Upper lobe of left lung (tissue), 6 donors: Measurements from ENCODE around the gene EPB41L4B. TPM values are rescaled to one million over a fixed set of nuclear protein-coding genes. Genes with fewer than 3 reads are reported as not detected.
A peak's percentile ranks its signal among the peaks of the same experiment; 100 is the strongest.

ENCODE experiments used
- ATAC-seq, 2 donors: fragments of 200-7000 bp; cut with Tn5 transposase; one replicate each; pipeline ENCODE4 v1.9.1; 2022; ENCODE audit warnings: mild to moderate bottlenecking in 2 of 2, moderate library complexity in 2 of 2; ENCODE audit not compliant: low FRiP score in 2 of 2
- DNase-seq, 2 donors: peaks; one replicate each; pipeline ENCODE4 v3.0.0-alpha.2; 2019 to 2020
- H3K27ac ChIP-seq, 4 donors: fragments of 200-600 bp; sonication (generic); one replicate each; pipeline ENCODE4 v1.5.1; 2016 to 2019
- H3K27me3 ChIP-seq, 4 donors: fragments of 200-600 bp; sonication (generic); one replicate each; pipeline ENCODE4 v1.5.1; 2017 to 2019
- H3K36me3 ChIP-seq, 4 donors: fragments of 200-600 bp; sonication (generic); one replicate each; pipeline ENCODE4 v1.5.1; 2016 to 2019
- H3K4me1 ChIP-seq, 4 donors: fragments of 200-600 bp; sonication (generic); one replicate each; pipeline ENCODE4 v1.5.1; 2018 to 2019
- H3K4me3 ChIP-seq, 4 donors: fragments of 200-600 bp; sonication (generic); one replicate each; pipeline ENCODE4 v1.5.1; 2017 to 2019; ENCODE audit warnings: mild to moderate bottlenecking in 2 of 4, moderate library complexity in 1 of 4
- H3K9me3 ChIP-seq, 4 donors: fragments of 200-600 bp; sonication (generic); one replicate each; pipeline ENCODE4 v1.5.1; 2018 to 2019
- CTCF ChIP-seq, 6 experiments: fragments of 450-650 bp in 4 of 6; fragments of 200-600 bp in 2 of 6; sonication (generic) in 2 of 6; IDR thresholded peaks; one replicate each; pipeline ENCODE4 v1.5.1; 2016 to 2019; ENCODE audit warnings: antibody characterized with exemption in 6 of 6
- EP300 ChIP-seq, 4 donors: sonication (generic); formaldehyde crosslinking; IDR thresholded peaks; one replicate each; pipeline ENCODE4 v1.5.1; 2017; ENCODE audit warnings: antibody characterized with exemption in 4 of 4, control low read depth in 2 of 4
- POLR2A ChIP-seq, 4 donors: fragments of 450-650 bp; IDR thresholded peaks; one replicate each; pipeline ENCODE4 v1.5.1; 2016 to 2017; ENCODE audit warnings: antibody characterized with exemption in 4 of 4, mild to moderate bottlenecking in 2 of 4
- POLR2AphosphoS5 ChIP-seq, 2 donors: sonication (generic); formaldehyde crosslinking; IDR thresholded peaks; one replicate each; pipeline ENCODE4 v1.5.1; 2017; ENCODE audit warnings: antibody characterized with exemption in 2 of 2
- WGBS, 2 donors: methylation state at CpG; one replicate each; pipeline ENCODE4 v1.1.5; 2017 to 2018; 5-methylcytosine and 5-hydroxymethylcytosine counted together
- total RNA-seq, 6 donors: library from RNA; depleted of rRNA in 4 of 6; stranded (reverse); fragments of >200 nt in 4 of 6; gene quantifications; one replicate each; pipeline versions ENCODE4 v1.1.0 to v1.2.1, GENCODE V29; 2016 to 2021
- donor health status: DM: no; HTN: no; CAD: no; lungs with moderate emphysema.
- donor health status: DM: no; HTN: yes; CAD: no; lungs with severe emphysema.

Gene EPB41L4B
- total RNA-seq, 6 donors from 2014 or later, result 8.3 to 28.0 (median 10.9) TPM

- peak in 1 of 2 donors; percentile 41 for ATAC-seq
- Histone ChIP-seq H3K36me3 (no peaks in the 10 kb centered on the region), H3K27me3 (no peaks in the 10 kb centered on the region), H3K4me1 (no peaks in the 10 kb centered on the region), H3K27ac (no peak overlapping the region), H3K4me3 (no peak overlapping the region), H3K9me3 (no peaks in the 10 kb centered on the region)
- TF ChIP-seq EP300 (IDR thresholded peaks at IDR 0.05) (no peak), CTCF (IDR thresholded peaks at IDR 0.05) (no peak)
- 74 to 90% methylated on average over 5 of the region's 5 CpGs for WGBS, 2 donors
- no peak for DNase-seq
These were observed 51.0 kb downstream of the EPB41L4B start for GRCh38 chr9:109269839-109270238.

- Histone ChIP-seq H3K27ac (no peak overlapping the region), H3K27me3 (no peaks in the 10 kb centered on the region), H3K9me3 (no peaks in the 10 kb centered on the region), H3K4me3 (no peak overlapping the region), H3K4me1 (no peaks in the 10 kb centered on the region), H3K36me3 (no peaks in the 10 kb centered on the region)
- WGBS, 2 donors, result 67% methylated on average over 3 of the region's 3 CpGs
- no peak for DNase-seq
- TF ChIP-seq POLR2A (IDR thresholded peaks at IDR 0.05), result no peak
- TF ChIP-seq EP300 (IDR thresholded peaks at IDR 0.05), result no peak
- no peak for ATAC-seq
These were observed 51.8 kb downstream of the EPB41L4B start for GRCh38 chr9:109269081-109269480.

- WGBS, 2 donors, result 96 to 99% methylated on average over 3 of the region's 3 CpGs
- Histone ChIP-seq H3K36me3 (no peaks in the 10 kb centered on the region), H3K27me3 (no peaks in the 10 kb centered on the region), H3K27ac (no peak overlapping the region), H3K4me1 (no peaks in the 10 kb centered on the region), H3K4me3 (no peak overlapping the region), H3K9me3 (no peaks in the 10 kb centered on the region)
- no peak for TF ChIP-seq CTCF (IDR thresholded peaks at IDR 0.05)
- ATAC-seq, result no peak
- no peak for DNase-seq
These were observed 53.3 kb downstream of the EPB41L4B start for GRCh38 chr9:109267555-109267954.

- H3K4me3 ChIP-seq, result no peak overlapping the region
- H3K27me3 ChIP-seq, result no peaks in the 10 kb centered on the region
- H3K9me3 ChIP-seq, result no peaks in the 10 kb centered on the region
- TF ChIP-seq POLR2AphosphoS5 (IDR thresholded peaks at IDR 0.05) (no peak), POLR2A (IDR thresholded peaks at IDR 0.05) (no peak), EP300 (IDR thresholded peaks at IDR 0.05) (no peak)
- ATAC-seq (no peak), DNase-seq (peak in 1 of 2 donors; percentile 72)
- no peaks in the 10 kb centered on the region for H3K36me3 ChIP-seq
- 48 to 67% methylated on average over 3 to 13 of the region's 13 CpGs for WGBS, 2 donors
- no peaks in the 10 kb centered on the region for H3K4me1 ChIP-seq
- no peak overlapping the region for H3K27ac ChIP-seq
These were observed 55.8 kb downstream of the EPB41L4B start for GRCh38 chr9:109264877-109265587.

GRCh38 chr9:109263358-109263757, 57.5 kb downstream of the EPB41L4B start:
- Histone ChIP-seq H3K9me3 (no peaks in the 10 kb centered on the region), H3K4me3 (no peak overlapping the region), H3K27me3 (no peaks in the 10 kb centered on the region), H3K27ac (no peak overlapping the region), H3K36me3 (no peaks in the 10 kb centered on the region), H3K4me1 (no peaks in the 10 kb centered on the region)
- no peak for TF ChIP-seq POLR2A (IDR thresholded peaks at IDR 0.05)
- TF ChIP-seq POLR2AphosphoS5 (IDR thresholded peaks at IDR 0.05), result no peak
- no peak for TF ChIP-seq CTCF (IDR thresholded peaks at IDR 0.05)
- TF ChIP-seq EP300 (IDR thresholded peaks at IDR 0.05), result no peak
- no peak for DNase-seq
- ATAC-seq, result no peak
- WGBS, 2 donors, result 94 to 98% methylated on average over 3 of the region's 3 CpGs
